K562 (cell line): ENCODE measurements around the gene LRRC74B. TPM values are rescaled to one million over a fixed set of nuclear protein-coding genes. Genes with fewer than 3 reads are reported as not detected.

Experiments used
- BRD4 ChIP-seq: fragments of 200-600 bp; sonication (generic); IDR thresholded peaks from 2 replicates; pipeline ENCODE4 v1.6.1; 2017; ENCODE audit warnings: inconsistent platforms
- CBX3 ChIP-seq, 2 experiments: IDR thresholded peaks; 1 replicate in 1 of 2; 2 replicates in 1 of 2; pipeline ENCODE4 v1.6.1; 2012; ENCODE audit warnings: inconsistent platforms in 2 of 2, low read length in 2 of 2, borderline replicate concordance in 1 of 2, control low read depth in 1 of 2
- EHMT2 ChIP-seq: fragments of 450-650 bp; IDR thresholded peaks from 2 replicates; pipeline ENCODE4 v1.6.1; 2018; ENCODE audit warnings: antibody characterized with exemption
- ESRRA ChIP-seq: fragments of 450-650 bp; IDR thresholded peaks from 2 replicates; pipeline ENCODE4 v1.6.1; 2014; ENCODE audit warnings: low read depth, mild to moderate bottlenecking, moderate library complexity, borderline replicate concordance
- ETS2 ChIP-seq: IDR thresholded peaks from 2 replicates; pipeline ENCODE4 v1.6.1; 2016; ENCODE audit warnings: borderline replicate concordance, missing genetic modification characterization, mild to moderate bottlenecking, moderate library complexity, missing compliant biosample characterization; ENCODE audit not compliant: poor library complexity, severe bottlenecking
- ETV5 ChIP-seq: sonication (generic); formaldehyde crosslinking; IDR thresholded peaks from 2 replicates; pipeline ENCODE4 v1.4.0; 2020; ENCODE audit warnings: low read depth, mild to moderate bottlenecking, missing genetic modification reagents
- HINFP ChIP-seq: fragments of 450-650 bp; conservative IDR thresholded peaks from 2 replicates; pipeline ENCODE4 v1.6.1; 2016; ENCODE audit warnings: missing genetic modification characterization, low read depth, mild to moderate bottlenecking, control low read depth, missing compliant biosample characterization
- HNRNPLL ChIP-seq: fragments of 200-400 bp; formaldehyde crosslinking; IDR thresholded peaks from 2 replicates; pipeline ENCODE4 v1.6.1; 2017; ENCODE audit warnings: low read length, low read depth, mild to moderate bottlenecking; ENCODE audit not compliant: poor library complexity, severe bottlenecking
- JUNB ChIP-seq: fragments of 450-650 bp; formaldehyde crosslinking; conservative IDR thresholded peaks from 2 replicates; pipeline ENCODE4 v1.4.0; 2020; ENCODE audit warnings: mild to moderate bottlenecking
- NFRKB ChIP-seq: fragments of 450-650 bp; IDR thresholded peaks from 2 replicates; pipeline ENCODE4 v1.6.1; 2016; ENCODE audit warnings: low read depth
- NUFIP1 ChIP-seq: fragments of 450-650 bp; IDR thresholded peaks from 2 replicates; pipeline ENCODE4 v1.6.1; 2018; ENCODE audit not compliant: partially characterized antibody
- PCBP1 ChIP-seq: fragments of 200-400 bp; formaldehyde crosslinking; IDR thresholded peaks from 2 replicates; pipeline ENCODE4 v1.6.1; 2018; ENCODE audit warnings: mild to moderate bottlenecking, low read depth, low read length; ENCODE audit not compliant: poor library complexity, severe bottlenecking
- PHB2 ChIP-seq: fragments of 450-650 bp; IDR thresholded peaks from 2 replicates; pipeline ENCODE4 v1.6.1; 2017; ENCODE audit warnings: low read depth
- PHF20 ChIP-seq: fragments of 450-650 bp; IDR thresholded peaks from 2 replicates; pipeline ENCODE4 v1.6.1; 2018; ENCODE audit not compliant: partially characterized antibody
- PTTG1 ChIP-seq: fragments of 450-650 bp; IDR thresholded peaks from 2 replicates; pipeline ENCODE4 v1.6.1; 2016; ENCODE audit warnings: low read depth, mild to moderate bottlenecking, missing genetic modification characterization, missing compliant biosample characterization
- RNF2 ChIP-seq: sonication (generic); IDR thresholded peaks from 2 replicates; pipeline ENCODE4 v1.6.1; 2016
- SAP30 ChIP-seq: fragments of 200-600 bp; sonication (generic); IDR thresholded peaks from 2 replicates; pipeline ENCODE4 v1.6.1; 2012; ENCODE audit warnings: borderline replicate concordance, low read depth, mild to moderate bottlenecking, moderate library complexity, low read length, control low read depth, inconsistent platforms; ENCODE audit not compliant: insufficient read depth, poor library complexity, severe bottlenecking
- SMC3 ChIP-seq: conservative IDR thresholded peaks from 2 replicates; pipeline ENCODE4 v1.6.1; 2011; ENCODE audit warnings: low read depth, low read length, improper control_type of control experiment; ENCODE audit not compliant: insufficient read depth
- XRCC3 ChIP-seq: fragments of 450-650 bp; IDR thresholded peaks from 2 replicates; pipeline ENCODE4 v1.6.1; 2017; ENCODE audit warnings: mild to moderate bottlenecking, moderate library complexity
- ZBTB34 ChIP-seq: fragments of 250-450 bp; sonication (Bioruptor Pico); IDR thresholded peaks from 2 replicates; pipeline ENCODE4 v1.8.0; 2021; ENCODE audit warnings: mild to moderate bottlenecking, moderate library complexity
- ZNF551 ChIP-seq: fragments of 250-450 bp; sonication (Bioruptor Pico); IDR thresholded peaks from 2 replicates; pipeline ENCODE4 v1.5.0; 2021; ENCODE audit warnings: mild to moderate bottlenecking, moderate library complexity
- polyA plus RNA-seq, 8 experiments: library from polyadenylated mRNA; depleted of rRNA in 4 of 8; stranded (reverse) in 5 of 8; unstranded in 3 of 8; fragments of >200 nt; fragmentation: Nextera tagmentation in 2 of 8; fragmentation: Illumina TruSeq in 1 of 8; extraction: Ambion mirVana in 2 of 8; extraction: Trizol in 1 of 8; gene quantifications; 2 replicates each; pipeline versions ENCODE4 v1.2.1 to v1.2.3, GENCODE V29; 2011 to 2014; ENCODE audit warnings: inconsistent platforms in 1 of 8, missing spikeins in 1 of 8
- total RNA-seq, 7 experiments: library from RNA; depleted of rRNA in 6 of 7; stranded (reverse); fragments of >200 nt in 6 of 7; fragmentation: Illumina TruSeq in 2 of 7; extraction: Trizol in 2 of 7; gene quantifications; 2 replicates each; pipeline versions ENCODE4 v1.2.1 to v1.2.3, GENCODE V29; 2011 to 2021; ENCODE audit warnings: low replicate concordance in 1 of 7
- TF ChIP-seq, protein P1 (sequence below): sonication (generic); formaldehyde crosslinking; IDR thresholded peaks from 2 replicates; pipeline ENCODE4 v1.8.1; 2023; ENCODE audit warnings: mild to moderate bottlenecking, missing genetic modification reagents
- TF ChIP-seq, protein P2 (sequence below): fragments of 450-650 bp; formaldehyde crosslinking; IDR thresholded peaks from 2 replicates; pipeline ENCODE4 v1.4.0; 2020; ENCODE audit warnings: mild to moderate bottlenecking, moderate library complexity

The LRRC74B gene
- total and polyA plus RNA-seq, 9 of the 15 experiments (the other 6 are each of a cell fraction or from before 2014, with no cell fraction given), result not detected

GRCh38 chr22:21102659-21103267 lies 57.0 kb downstream of the LRRC74B start (continued):
- peak; percentile 97 for TF ChIP-seq SMC3
- TF ChIP-seq ESRRA, result no peak
- TF ChIP-seq, protein P1, sequence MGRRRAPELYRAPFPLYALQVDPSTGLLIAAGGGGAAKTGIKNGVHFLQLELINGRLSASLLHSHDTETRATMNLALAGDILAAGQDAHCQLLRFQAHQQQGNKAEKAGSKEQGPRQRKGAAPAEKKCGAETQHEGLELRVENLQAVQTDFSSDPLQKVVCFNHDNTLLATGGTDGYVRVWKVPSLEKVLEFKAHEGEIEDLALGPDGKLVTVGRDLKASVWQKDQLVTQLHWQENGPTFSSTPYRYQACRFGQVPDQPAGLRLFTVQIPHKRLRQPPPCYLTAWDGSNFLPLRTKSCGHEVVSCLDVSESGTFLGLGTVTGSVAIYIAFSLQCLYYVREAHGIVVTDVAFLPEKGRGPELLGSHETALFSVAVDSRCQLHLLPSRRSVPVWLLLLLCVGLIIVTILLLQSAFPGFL (CRISPR knock-in tag), result no peak
- TF ChIP-seq ZNF551, result no peak
- peak; percentile 76 for TF ChIP-seq JUNB (CRISPR knock-in tag)
- TF ChIP-seq SAP30, result no peak
- TF ChIP-seq HINFP (tag), result no peak; the same call in 1 of the 2 replicates
- no peak for TF ChIP-seq NUFIP1
- TF ChIP-seq BRD4, result no peak
- TF ChIP-seq, protein P2, sequence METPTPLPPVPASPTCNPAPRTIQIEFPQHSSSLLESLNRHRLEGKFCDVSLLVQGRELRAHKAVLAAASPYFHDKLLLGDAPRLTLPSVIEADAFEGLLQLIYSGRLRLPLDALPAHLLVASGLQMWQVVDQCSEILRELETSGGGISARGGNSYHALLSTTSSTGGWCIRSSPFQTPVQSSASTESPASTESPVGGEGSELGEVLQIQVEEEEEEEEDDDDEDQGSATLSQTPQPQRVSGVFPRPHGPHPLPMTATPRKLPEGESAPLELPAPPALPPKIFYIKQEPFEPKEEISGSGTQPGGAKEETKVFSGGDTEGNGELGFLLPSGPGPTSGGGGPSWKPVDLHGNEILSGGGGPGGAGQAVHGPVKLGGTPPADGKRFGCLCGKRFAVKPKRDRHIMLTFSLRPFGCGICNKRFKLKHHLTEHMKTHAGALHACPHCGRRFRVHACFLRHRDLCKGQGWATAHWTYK (CRISPR knock-in tag), result peak; percentile 70; the same call in 1 of the 2 replicates
- no peak for TF ChIP-seq ZBTB34 (CRISPR knock-in tag)
- TF ChIP-seq ETS2, result no peak
- TF ChIP-seq HNRNPLL, result peak; percentile 49
- TF ChIP-seq EHMT2, result no peak
- TF ChIP-seq CBX3 (IDR thresholded peaks at IDR 0.05; ENCODE audit: borderline replicate concordance in 1 of 2, low read length in 2 of 2), result peak in 1 of 2 experiments; percentile 97; a peak in 2 of 3 replicates
- no peak; the same call in 1 of the 2 replicates for TF ChIP-seq ETV5 (CRISPR knock-in tag)
- no peak for TF ChIP-seq NFRKB
- TF ChIP-seq PCBP1, result no peak
- TF ChIP-seq PHF20, result no peak
- TF ChIP-seq PTTG1 (tag), result no peak
- TF ChIP-seq XRCC3, result no peak
- no peak for TF ChIP-seq PHB2
- peak; percentile 52 for TF ChIP-seq RNF2
